Fibroblast of pulmonary artery (primary cell): ENCODE results near the gene EOLA2.

Experiments used
- DNase-seq: peaks from one replicate; pipeline ENCODE4 v3.0.0-alpha.2; 2010; ENCODE audit warnings: low read depth
- H3K4me3 ChIP-seq: replicated peaks from 2 replicates; pipeline ENCODE4 v1.5.1; 2011; ENCODE audit warnings: low read depth, mild to moderate bottlenecking, control low read depth, low read length, moderate library complexity
- CTCF ChIP-seq: IDR thresholded peaks from 2 replicates; pipeline ENCODE4 v1.5.1; 2011; ENCODE audit warnings: mild to moderate bottlenecking, control low read depth, low read length, inconsistent platforms; ENCODE audit errors: missing control alignments

The EOLA2 gene

GRCh38 chrX:149938427-149938880, at the start of gene EOLA2:
EOLA2 (minus strand) TSS chrX:149938491; CDS start chrX:149933874, 4,617 bp downstream.
- H3K4me3 ChIP-seq: peak within 1 kb of the TSS; percentile 77
- peak; percentile 61 for TF ChIP-seq CTCF
- DNase-seq: peak; percentile 99

- TF ChIP-seq CTCF: no peak
- H3K4me3 ChIP-seq: no peak overlapping the region
- DNase-seq: no peak
Observed at GRCh38 chrX:149987613-149988012, 49.3 kb upstream of the EOLA2 start.

GRCh38 chrX:149984411-149984810, 46.1 kb upstream of the EOLA2 start:
- no peak for DNase-seq
- no peak for TF ChIP-seq CTCF
- H3K4me3 ChIP-seq: no peak overlapping the region

- TF ChIP-seq CTCF: no peak
- no peak for DNase-seq
- H3K4me3 ChIP-seq: no peak overlapping the region
Observed at GRCh38 chrX:149982310-149982709, 44.0 kb upstream of the EOLA2 start.

GRCh38 chrX:149979126-149979644, 40.9 kb upstream of the EOLA2 start:
- no peak for DNase-seq
- H3K4me3 ChIP-seq: no peak overlapping the region
- no peak for TF ChIP-seq CTCF

GRCh38 chrX:149962859-149963757, 24.8 kb upstream of the EOLA2 start:
- peak; percentile 73 for DNase-seq
- H3K4me3 ChIP-seq: no peak overlapping the region
- TF ChIP-seq CTCF: peak; percentile 64

- no peak overlapping the region for H3K4me3 ChIP-seq
- DNase-seq: no peak
- TF ChIP-seq CTCF: no peak
Observed at GRCh38 chrX:149962010-149962409, 23.7 kb upstream of the EOLA2 start.
